Measurements from ENCODE around the gene ATXN1.

ATXN1 gene

GRCh38 chr6:16404456-16404855 is 356.8 kb downstream of the ATXN1 start:
- Histone ChIP-seq H3K9me3 (ENCODE audit: control insufficient read depth, insufficient read depth, low read length) (no peaks in the 10 kb centered on the region), H4K20me1 (ENCODE audit: control insufficient read depth, insufficient read depth, low read depth, low read length) (no peaks in the 10 kb centered on the region), H3K9me2 (replicated peaks; ENCODE audit: control insufficient read depth, low read length) (no peaks in the 10 kb centered on the region), H3F3A (ENCODE audit: control insufficient read depth, insufficient read depth) (no peaks in the 10 kb centered on the region), H3K79me2 (ENCODE audit: control insufficient read depth, low read length) (no peaks in the 10 kb centered on the region), H3K27ac (ENCODE audit: low read depth, low read length) (no peak overlapping the region), H3K4me1 (ENCODE audit: control insufficient read depth, low read length) (peaks cover 53% of the 10 kb centered on the region), H3K4me3 (ENCODE audit: low read length) (no peak overlapping the region), H3K27me3 (ENCODE audit: control insufficient read depth, low read length) (no peaks in the 10 kb centered on the region), H3K4me2 (ENCODE audit: low read length) (no peak overlapping the region), H3K36me3 (ENCODE audit: control insufficient read depth, low read length) (no peaks in the 10 kb centered on the region)
- TF ChIP-seq EZH2phosphoT487 (IDR thresholded peaks at IDR 0.05; ENCODE audit: borderline replicate concordance, low read length) (no peak), CTCF (IDR thresholded peaks at IDR 0.05; ENCODE audit: low read depth, low read length, poor library complexity, severe bottlenecking) (no peak)

- TF ChIP-seq EZH2phosphoT487 (IDR thresholded peaks at IDR 0.05; ENCODE audit: borderline replicate concordance, low read length), result no peak
- TF ChIP-seq CTCF (IDR thresholded peaks at IDR 0.05; ENCODE audit: low read depth, low read length, poor library complexity, severe bottlenecking), result peak; percentile 54
- no peak overlapping the region for H3K27ac ChIP-seq (ENCODE audit: low read depth, low read length)
- H3K27me3 ChIP-seq (ENCODE audit: control insufficient read depth, low read length), result no peaks in the 10 kb centered on the region
- no peaks in the 10 kb centered on the region for H3K9me3 ChIP-seq (ENCODE audit: control insufficient read depth, insufficient read depth, low read length)
- no peaks in the 10 kb centered on the region for H3K36me3 ChIP-seq (ENCODE audit: control insufficient read depth, low read length)
- H3F3A ChIP-seq (ENCODE audit: control insufficient read depth, insufficient read depth), result no peaks in the 10 kb centered on the region
- peaks cover 47% of the 10 kb centered on the region for H3K4me1 ChIP-seq (ENCODE audit: control insufficient read depth, low read length)
- H3K4me3 ChIP-seq (ENCODE audit: low read length), result no peak overlapping the region
- H4K20me1 ChIP-seq (ENCODE audit: control insufficient read depth, insufficient read depth, low read depth, low read length), result no peaks in the 10 kb centered on the region
- no peaks in the 10 kb centered on the region for H3K9me2 ChIP-seq (replicated peaks; ENCODE audit: control insufficient read depth, low read length)
- H3K79me2 ChIP-seq (ENCODE audit: control insufficient read depth, low read length), result no peaks in the 10 kb centered on the region
- H3K4me2 ChIP-seq (ENCODE audit: low read length), result no peak overlapping the region
Measured at GRCh38 chr6:16403831-16404230, 357.4 kb downstream of the ATXN1 start.

GRCh38 chr6:16402581-16402900 is 358.7 kb downstream of the ATXN1 start:
- Histone ChIP-seq H3K27me3 (ENCODE audit: control insufficient read depth, low read length) (no peaks in the 10 kb centered on the region), H3K4me2 (ENCODE audit: low read length) (no peak overlapping the region), H3K4me1 (ENCODE audit: control insufficient read depth, low read length) (peaks cover 39% of the 10 kb centered on the region), H3K36me3 (ENCODE audit: control insufficient read depth, low read length) (no peaks in the 10 kb centered on the region), H3K4me3 (ENCODE audit: low read length) (no peak overlapping the region), H3K79me2 (ENCODE audit: control insufficient read depth, low read length) (no peaks in the 10 kb centered on the region), H3F3A (ENCODE audit: control insufficient read depth, insufficient read depth) (no peaks in the 10 kb centered on the region), H3K27ac (ENCODE audit: low read depth, low read length) (no peak overlapping the region), H3K9me3 (ENCODE audit: control insufficient read depth, insufficient read depth, low read length) (no peaks in the 10 kb centered on the region), H3K9me2 (replicated peaks; ENCODE audit: control insufficient read depth, low read length) (no peaks in the 10 kb centered on the region), H4K20me1 (ENCODE audit: control insufficient read depth, insufficient read depth, low read depth, low read length) (no peaks in the 10 kb centered on the region)
- TF ChIP-seq EZH2phosphoT487 (IDR thresholded peaks at IDR 0.05; ENCODE audit: borderline replicate concordance, low read length), result no peak
- no peak for TF ChIP-seq CTCF (IDR thresholded peaks at IDR 0.05; ENCODE audit: low read depth, low read length, poor library complexity, severe bottlenecking)
